SK-N-SH treated with all-trans-retinoic acid at 6 μM for 48 hours (cell line): ENCODE data around the gene ATAD3C.

Experiments used
- ATAC-seq: fragments of 200-7000 bp; cut with Tn5 transposase; 3 replicates; pipeline ENCODE4 v1.9.1; 2020; ENCODE audit warnings: mild to moderate bottlenecking, moderate library complexity
- ARNTL ChIP-seq: fragments of 450-650 bp; formaldehyde crosslinking; IDR thresholded peaks from 2 replicates; pipeline ENCODE4 v1.5.0; 2020; ENCODE audit warnings: low read depth, mild to moderate bottlenecking, moderate library complexity, borderline replicate concordance
- BACH2 ChIP-seq: fragments of 250-450 bp; sonication (Bioruptor Pico); IDR thresholded peaks from 2 replicates; pipeline ENCODE4 v1.9.0; 2021; ENCODE audit warnings: mild to moderate bottlenecking, borderline replicate concordance
- CSDC2 ChIP-seq: fragments of 250-450 bp; sonication (Bioruptor Pico); IDR thresholded peaks from 2 replicates; pipeline ENCODE4 v1.5.0; 2020; ENCODE audit warnings: mild to moderate bottlenecking, moderate library complexity
- GLIS3 ChIP-seq: fragments of 250-450 bp; sonication (Bioruptor Pico); IDR thresholded peaks from 2 replicates; pipeline ENCODE4 v1.5.0; 2020; ENCODE audit warnings: mild to moderate bottlenecking, moderate library complexity
- ISL1 ChIP-seq: fragments of 250-450 bp; sonication (Bioruptor Pico); IDR thresholded peaks from 2 replicates; pipeline ENCODE4 v2.1.2; 2022; ENCODE audit warnings: mild to moderate bottlenecking, moderate library complexity
- PPARA ChIP-seq: fragments of 250-450 bp; sonication (Bioruptor Pico); IDR thresholded peaks from 2 replicates; pipeline ENCODE4 v1.5.0; 2020; ENCODE audit warnings: mild to moderate bottlenecking, borderline replicate concordance
- RARB ChIP-seq: fragments of 250-450 bp; sonication (Bioruptor Pico); IDR thresholded peaks from 2 replicates; pipeline ENCODE4 v1.8.0; 2021; ENCODE audit warnings: mild to moderate bottlenecking, moderate library complexity
- SNAI2 ChIP-seq: fragments of 250-450 bp; sonication (Bioruptor Pico); IDR thresholded peaks from 2 replicates; pipeline ENCODE4 v1.5.0; 2020; ENCODE audit warnings: mild to moderate bottlenecking, moderate library complexity
- TCF4 ChIP-seq: fragments of 250-450 bp; sonication (Bioruptor Pico); IDR thresholded peaks from 2 replicates; pipeline ENCODE4 v1.8.0; 2021; ENCODE audit warnings: mild to moderate bottlenecking, moderate library complexity, borderline replicate concordance
- TOX ChIP-seq: fragments of 250-450 bp; sonication (Bioruptor Pico); IDR thresholded peaks from 2 replicates; pipeline ENCODE4 v1.8.0; 2021; ENCODE audit warnings: mild to moderate bottlenecking, moderate library complexity, borderline replicate concordance
- ZC3H10 ChIP-seq: fragments of 250-450 bp; sonication (Bioruptor Pico); IDR thresholded peaks from 2 replicates; pipeline ENCODE4 v1.5.1; 2021; ENCODE audit warnings: mild to moderate bottlenecking, moderate library complexity
- ZFP3 ChIP-seq: fragments of 250-450 bp; sonication (Bioruptor Pico); IDR thresholded peaks from 2 replicates; pipeline ENCODE4 v1.5.0; 2020; ENCODE audit warnings: mild to moderate bottlenecking, moderate library complexity
- ZFP30 ChIP-seq: fragments of 450-650 bp; formaldehyde crosslinking; IDR thresholded peaks from 2 replicates; pipeline ENCODE4 v1.5.0; 2022; ENCODE audit warnings: mild to moderate bottlenecking, moderate library complexity
- ZNF565 ChIP-seq: fragments of 450-650 bp; formaldehyde crosslinking; conservative IDR thresholded peaks from 2 replicates; pipeline ENCODE4 v1.5.0; 2020; ENCODE audit warnings: low read depth, mild to moderate bottlenecking, moderate library complexity
- ZNF70 ChIP-seq: fragments of 450-650 bp; formaldehyde crosslinking; IDR thresholded peaks from 2 replicates; pipeline ENCODE4 v1.5.0; 2020; ENCODE audit warnings: mild to moderate bottlenecking, moderate library complexity
- ZNF8 ChIP-seq: fragments of 450-650 bp; formaldehyde crosslinking; IDR thresholded peaks from 2 replicates; pipeline ENCODE4 v1.5.0; 2020; ENCODE audit warnings: mild to moderate bottlenecking, moderate library complexity
- TF ChIP-seq, protein P1 (sequence below): fragments of 250-450 bp; sonication (Bioruptor Pico); IDR thresholded peaks from 2 replicates; pipeline ENCODE4 v1.5.1; 2021; ENCODE audit warnings: mild to moderate bottlenecking, moderate library complexity
- TF ChIP-seq, protein P2 (sequence below): fragments of 250-450 bp; sonication (Bioruptor Pico); IDR thresholded peaks from 2 replicates; pipeline ENCODE4 v1.5.1; 2020; ENCODE audit warnings: low read depth, mild to moderate bottlenecking, moderate library complexity
- TF ChIP-seq, protein P3 (sequence below): fragments of 250-450 bp; sonication (Bioruptor Pico); IDR thresholded peaks from 2 replicates; pipeline ENCODE4 v1.8.0; 2020; ENCODE audit warnings: mild to moderate bottlenecking, moderate library complexity, borderline replicate concordance
- TF ChIP-seq, protein P4 (sequence below): fragments of 250-450 bp; sonication (Bioruptor Pico); IDR thresholded peaks from 2 replicates; pipeline ENCODE4 v1.5.0; 2020; ENCODE audit warnings: mild to moderate bottlenecking, moderate library complexity
- TF ChIP-seq, protein P5 (sequence below): fragments of 250-450 bp; sonication (Bioruptor Pico); IDR thresholded peaks from 2 replicates; pipeline ENCODE4 v1.8.0; 2021; ENCODE audit warnings: low read depth, mild to moderate bottlenecking, moderate library complexity, borderline replicate concordance

The ATAD3C gene

DNA sequence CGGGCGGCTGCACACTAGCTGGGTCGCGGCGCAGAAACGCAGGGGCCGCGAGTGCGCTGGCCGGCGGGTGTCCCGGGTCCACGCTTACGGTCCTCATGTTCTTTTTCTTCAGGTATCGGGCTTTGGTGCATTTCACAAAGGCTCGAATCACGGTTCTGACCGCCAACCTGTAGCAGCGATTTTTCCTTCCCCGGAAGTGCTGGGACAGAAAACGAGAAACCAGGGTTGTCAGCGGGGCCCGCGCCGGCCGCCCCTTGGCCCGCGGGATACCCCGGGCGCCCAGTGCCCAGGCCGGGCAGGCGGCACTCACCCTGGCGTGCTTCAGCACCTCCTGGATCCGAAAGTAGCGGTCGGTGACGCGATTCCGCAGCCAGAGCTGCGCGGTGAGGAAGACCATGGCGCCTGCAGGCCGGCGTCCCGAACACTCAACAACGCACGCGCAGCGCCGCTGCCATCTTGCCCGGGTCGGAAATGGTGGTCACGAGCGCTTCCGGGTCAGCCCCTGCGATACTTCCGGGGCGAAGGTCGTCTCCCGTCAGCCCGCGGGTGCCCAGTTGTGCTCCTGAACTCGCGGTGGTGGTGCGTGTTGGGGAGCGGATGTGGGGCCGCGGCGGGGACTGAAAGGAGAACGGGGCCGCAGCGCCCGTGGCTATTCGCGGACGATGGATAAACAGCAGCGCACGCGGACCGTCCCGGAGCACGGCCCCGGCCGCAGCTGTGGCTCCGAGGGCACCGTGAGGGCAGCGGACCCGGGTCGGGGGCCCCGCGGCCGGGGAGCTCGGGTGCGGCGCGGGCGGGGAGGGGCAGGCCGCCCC, 42.5 kb upstream of the ATAD3C start, which contains the start of gene MRPL20:
Gene MRPL20, minus strand, starts transcription at position 473 of the 815 bp plus-strand sequence. Its CDS starts 76 bp downstream, at position 397.
- TF ChIP-seq SNAI2 (CRISPR knock-in tag) (no peak), CSDC2 (CRISPR knock-in tag) (no peak), ZC3H10 (CRISPR knock-in tag) (no peak), PPARA (CRISPR knock-in tag) (no peak), ZFP3 (CRISPR knock-in tag) (no peak), BACH2 (CRISPR knock-in tag) (no peak), ZNF70 (CRISPR knock-in tag) (no peak), GLIS3 (no peak), ZFP30 (CRISPR knock-in tag) (no peak), ISL1 (CRISPR knock-in tag) (no peak), TCF4 (CRISPR knock-in tag) (no peak), ARNTL (CRISPR knock-in tag) (no peak), RARB (CRISPR knock-in tag) (no peak), ZNF565 (CRISPR knock-in tag) (no peak)
- TF ChIP-seq, protein P1, sequence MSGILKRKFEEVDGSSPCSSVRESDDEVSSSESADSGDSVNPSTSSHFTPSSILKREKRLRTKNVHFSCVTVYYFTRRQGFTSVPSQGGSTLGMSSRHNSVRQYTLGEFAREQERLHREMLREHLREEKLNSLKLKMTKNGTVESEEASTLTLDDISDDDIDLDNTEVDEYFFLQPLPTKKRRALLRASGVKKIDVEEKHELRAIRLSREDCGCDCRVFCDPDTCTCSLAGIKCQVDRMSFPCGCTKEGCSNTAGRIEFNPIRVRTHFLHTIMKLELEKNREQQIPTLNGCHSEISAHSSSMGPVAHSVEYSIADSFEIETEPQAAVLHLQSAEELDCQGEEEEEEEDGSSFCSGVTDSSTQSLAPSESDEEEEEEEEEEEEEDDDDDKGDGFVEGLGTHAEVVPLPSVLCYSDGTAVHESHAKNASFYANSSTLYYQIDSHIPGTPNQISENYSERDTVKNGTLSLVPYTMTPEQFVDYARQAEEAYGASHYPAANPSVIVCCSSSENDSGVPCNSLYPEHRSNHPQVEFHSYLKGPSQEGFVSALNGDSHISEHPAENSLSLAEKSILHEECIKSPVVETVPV (CRISPR knock-in tag), result no peak
- TF ChIP-seq, protein P2, sequence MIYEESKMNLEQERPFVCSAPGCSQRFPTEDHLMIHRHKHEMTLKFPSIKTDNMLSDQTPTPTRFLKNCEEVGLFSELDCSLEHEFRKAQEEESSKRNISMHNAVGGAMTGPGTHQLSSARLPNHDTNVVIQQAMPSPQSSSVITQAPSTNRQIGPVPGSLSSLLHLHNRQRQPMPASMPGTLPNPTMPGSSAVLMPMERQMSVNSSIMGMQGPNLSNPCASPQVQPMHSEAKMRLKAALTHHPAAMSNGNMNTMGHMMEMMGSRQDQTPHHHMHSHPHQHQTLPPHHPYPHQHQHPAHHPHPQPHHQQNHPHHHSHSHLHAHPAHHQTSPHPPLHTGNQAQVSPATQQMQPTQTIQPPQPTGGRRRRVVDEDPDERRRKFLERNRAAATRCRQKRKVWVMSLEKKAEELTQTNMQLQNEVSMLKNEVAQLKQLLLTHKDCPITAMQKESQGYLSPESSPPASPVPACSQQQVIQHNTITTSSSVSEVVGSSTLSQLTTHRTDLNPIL (CRISPR knock-in tag), result no peak
- TF ChIP-seq, protein P3, sequence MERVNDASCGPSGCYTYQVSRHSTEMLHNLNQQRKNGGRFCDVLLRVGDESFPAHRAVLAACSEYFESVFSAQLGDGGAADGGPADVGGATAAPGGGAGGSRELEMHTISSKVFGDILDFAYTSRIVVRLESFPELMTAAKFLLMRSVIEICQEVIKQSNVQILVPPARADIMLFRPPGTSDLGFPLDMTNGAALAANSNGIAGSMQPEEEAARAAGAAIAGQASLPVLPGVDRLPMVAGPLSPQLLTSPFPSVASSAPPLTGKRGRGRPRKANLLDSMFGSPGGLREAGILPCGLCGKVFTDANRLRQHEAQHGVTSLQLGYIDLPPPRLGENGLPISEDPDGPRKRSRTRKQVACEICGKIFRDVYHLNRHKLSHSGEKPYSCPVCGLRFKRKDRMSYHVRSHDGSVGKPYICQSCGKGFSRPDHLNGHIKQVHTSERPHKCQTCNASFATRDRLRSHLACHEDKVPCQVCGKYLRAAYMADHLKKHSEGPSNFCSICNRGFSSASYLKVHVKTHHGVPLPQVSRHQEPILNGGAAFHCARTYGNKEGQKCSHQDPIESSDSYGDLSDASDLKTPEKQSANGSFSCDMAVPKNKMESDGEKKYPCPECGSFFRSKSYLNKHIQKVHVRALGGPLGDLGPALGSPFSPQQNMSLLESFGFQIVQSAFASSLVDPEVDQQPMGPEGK (CRISPR knock-in tag), result no peak
- TF ChIP-seq, protein P4, sequence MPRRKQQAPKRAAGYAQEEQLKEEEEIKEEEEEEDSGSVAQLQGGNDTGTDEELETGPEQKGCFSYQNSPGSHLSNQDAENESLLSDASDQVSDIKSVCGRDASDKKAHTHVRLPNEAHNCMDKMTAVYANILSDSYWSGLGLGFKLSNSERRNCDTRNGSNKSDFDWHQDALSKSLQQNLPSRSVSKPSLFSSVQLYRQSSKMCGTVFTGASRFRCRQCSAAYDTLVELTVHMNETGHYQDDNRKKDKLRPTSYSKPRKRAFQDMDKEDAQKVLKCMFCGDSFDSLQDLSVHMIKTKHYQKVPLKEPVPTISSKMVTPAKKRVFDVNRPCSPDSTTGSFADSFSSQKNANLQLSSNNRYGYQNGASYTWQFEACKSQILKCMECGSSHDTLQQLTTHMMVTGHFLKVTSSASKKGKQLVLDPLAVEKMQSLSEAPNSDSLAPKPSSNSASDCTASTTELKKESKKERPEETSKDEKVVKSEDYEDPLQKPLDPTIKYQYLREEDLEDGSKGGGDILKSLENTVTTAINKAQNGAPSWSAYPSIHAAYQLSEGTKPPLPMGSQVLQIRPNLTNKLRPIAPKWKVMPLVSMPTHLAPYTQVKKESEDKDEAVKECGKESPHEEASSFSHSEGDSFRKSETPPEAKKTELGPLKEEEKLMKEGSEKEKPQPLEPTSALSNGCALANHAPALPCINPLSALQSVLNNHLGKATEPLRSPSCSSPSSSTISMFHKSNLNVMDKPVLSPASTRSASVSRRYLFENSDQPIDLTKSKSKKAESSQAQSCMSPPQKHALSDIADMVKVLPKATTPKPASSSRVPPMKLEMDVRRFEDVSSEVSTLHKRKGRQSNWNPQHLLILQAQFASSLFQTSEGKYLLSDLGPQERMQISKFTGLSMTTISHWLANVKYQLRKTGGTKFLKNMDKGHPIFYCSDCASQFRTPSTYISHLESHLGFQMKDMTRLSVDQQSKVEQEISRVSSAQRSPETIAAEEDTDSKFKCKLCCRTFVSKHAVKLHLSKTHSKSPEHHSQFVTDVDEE (CRISPR knock-in tag), result no peak
- TF ChIP-seq, protein P5, sequence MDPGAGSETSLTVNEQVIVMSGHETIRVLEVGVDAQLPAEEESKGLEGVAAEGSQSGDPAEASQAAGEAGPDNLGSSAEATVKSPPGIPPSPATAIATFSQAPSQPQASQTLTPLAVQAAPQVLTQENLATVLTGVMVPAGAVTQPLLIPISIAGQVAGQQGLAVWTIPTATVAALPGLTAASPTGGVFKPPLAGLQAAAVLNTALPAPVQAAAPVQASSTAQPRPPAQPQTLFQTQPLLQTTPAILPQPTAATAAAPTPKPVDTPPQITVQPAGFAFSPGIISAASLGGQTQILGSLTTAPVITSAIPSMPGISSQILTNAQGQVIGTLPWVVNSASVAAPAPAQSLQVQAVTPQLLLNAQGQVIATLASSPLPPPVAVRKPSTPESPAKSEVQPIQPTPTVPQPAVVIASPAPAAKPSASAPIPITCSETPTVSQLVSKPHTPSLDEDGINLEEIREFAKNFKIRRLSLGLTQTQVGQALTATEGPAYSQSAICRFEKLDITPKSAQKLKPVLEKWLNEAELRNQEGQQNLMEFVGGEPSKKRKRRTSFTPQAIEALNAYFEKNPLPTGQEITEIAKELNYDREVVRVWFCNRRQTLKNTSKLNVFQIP (CRISPR knock-in tag), result no peak
- peak; percentile 95 for ATAC-seq

DNA sequence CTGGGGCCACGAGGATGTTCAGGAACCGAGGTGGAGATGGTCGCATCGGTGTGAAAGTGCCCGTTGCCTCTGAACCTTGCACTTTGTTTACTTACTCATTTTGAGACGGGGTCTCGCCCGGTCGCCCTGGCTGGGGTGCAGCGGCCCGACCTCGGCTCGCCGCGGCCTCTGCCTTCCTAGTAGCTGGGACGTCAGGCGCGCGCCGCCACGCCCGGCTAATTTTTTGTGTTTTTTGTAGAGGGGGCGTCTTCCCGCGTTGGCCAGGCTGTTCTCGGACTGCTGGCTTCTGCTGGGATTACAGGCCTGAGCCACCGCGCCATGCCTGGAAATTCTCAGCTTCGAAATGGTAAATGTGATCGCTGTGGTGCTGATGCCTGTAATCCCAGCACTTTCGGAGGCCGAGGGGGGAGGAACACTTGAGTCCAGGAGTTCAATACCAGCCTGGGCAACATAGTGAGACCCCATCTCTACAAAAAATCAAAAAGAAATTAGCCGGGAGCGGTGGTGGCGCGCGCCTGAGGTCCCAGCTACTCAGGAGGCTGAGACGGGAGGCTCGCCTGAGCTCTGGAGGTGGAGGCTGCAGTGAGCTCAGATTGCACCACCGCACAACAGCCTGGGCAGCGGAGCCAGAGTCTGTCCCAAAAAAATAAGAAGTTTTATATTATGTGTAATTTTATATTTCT, 41.7 kb upstream of the ATAD3C start:
- peak; percentile 23 for ATAC-seq
- no peak for TF ChIP-seq TOX (CRISPR knock-in tag)
- TF ChIP-seq, protein P5 (CRISPR knock-in tag), result no peak
- TF ChIP-seq, protein P2 (CRISPR knock-in tag), result no peak
- TF ChIP-seq, protein P1 (CRISPR knock-in tag), result no peak
- TF ChIP-seq ZFP3 (CRISPR knock-in tag), result no peak
- TF ChIP-seq ZFP30 (CRISPR knock-in tag), result no peak
- no peak for TF ChIP-seq ZNF8 (CRISPR knock-in tag)
- TF ChIP-seq ZC3H10 (CRISPR knock-in tag), result no peak
